Right renal cortex interstitium (tissue), 3 donors: ENCODE measurements around the gene GARIN5A. TPM values are rescaled to one million over a fixed set of nuclear protein-coding genes. Genes with fewer than 3 reads are reported as not detected.
"Not testable (repeated sequence)": the region's sequence is repeated elsewhere in the genome, so short reads cannot be mapped to it uniquely, and the experiment has no call there.

Experiments
- DNase-seq, 3 donors: peaks; one replicate each; pipeline ENCODE4 v3.0.0-alpha.2; 2013; ENCODE audit warnings: low read depth in 3 of 3, low spot score in 2 of 3
- polyA plus RNA-seq, 3 donors: library from polyadenylated mRNA; unstranded; fragments of 120-200 nt; gene quantifications; one replicate each; pipeline ENCODE4 v1.2.1, GENCODE V29; 2013; ENCODE audit not compliant: insufficient read length in 3 of 3

GARIN5A gene
- polyA plus RNA-seq, 3 donors: 5.9 to 7.8 (median 6.8) TPM

DNA sequence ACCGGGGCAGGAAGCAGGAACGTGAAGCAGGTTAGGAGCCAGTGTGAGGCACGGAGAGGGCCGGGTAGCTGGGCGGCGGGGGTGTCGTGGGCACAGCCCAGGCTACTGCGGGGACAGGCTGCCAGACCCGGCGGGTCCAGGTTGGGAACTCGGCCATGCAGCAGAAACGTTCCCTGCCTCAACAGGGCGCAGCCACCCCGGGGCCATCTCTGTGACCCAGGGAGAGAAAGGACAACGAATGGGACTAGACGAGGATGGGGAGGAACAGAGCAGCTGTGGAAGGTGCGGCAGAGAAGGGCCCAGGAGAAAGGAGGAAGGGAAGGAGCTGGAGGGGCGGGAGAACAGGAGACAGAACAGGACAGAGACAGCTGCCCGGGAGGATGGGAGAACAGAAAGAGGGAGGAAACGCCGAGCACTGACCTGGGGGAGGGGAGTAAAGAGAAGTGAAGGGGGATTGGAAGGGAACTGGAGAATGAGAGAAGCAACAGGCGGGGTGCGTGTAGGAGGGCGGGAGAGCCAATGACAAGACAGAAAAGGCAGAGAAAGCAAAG, 12.9 kb upstream of the GARIN5A start:
- no peak for DNase-seq

- DNase-seq: no peak
These were observed 11.9 kb upstream of the GARIN5A start for GRCh38 chr19:50488389-50489194.

GRCh38 chr19:50486823-50487515, 10.3 kb upstream of the GARIN5A start:
- DNase-seq: no peak

GRCh38 chr19:50485284-50485955, 8.8 kb upstream of the GARIN5A start:
- DNase-seq: no peak

- no peak for DNase-seq
These were observed 6.3 kb upstream of the GARIN5A start for GRCh38 chr19:50482916-50483315.

DNA sequence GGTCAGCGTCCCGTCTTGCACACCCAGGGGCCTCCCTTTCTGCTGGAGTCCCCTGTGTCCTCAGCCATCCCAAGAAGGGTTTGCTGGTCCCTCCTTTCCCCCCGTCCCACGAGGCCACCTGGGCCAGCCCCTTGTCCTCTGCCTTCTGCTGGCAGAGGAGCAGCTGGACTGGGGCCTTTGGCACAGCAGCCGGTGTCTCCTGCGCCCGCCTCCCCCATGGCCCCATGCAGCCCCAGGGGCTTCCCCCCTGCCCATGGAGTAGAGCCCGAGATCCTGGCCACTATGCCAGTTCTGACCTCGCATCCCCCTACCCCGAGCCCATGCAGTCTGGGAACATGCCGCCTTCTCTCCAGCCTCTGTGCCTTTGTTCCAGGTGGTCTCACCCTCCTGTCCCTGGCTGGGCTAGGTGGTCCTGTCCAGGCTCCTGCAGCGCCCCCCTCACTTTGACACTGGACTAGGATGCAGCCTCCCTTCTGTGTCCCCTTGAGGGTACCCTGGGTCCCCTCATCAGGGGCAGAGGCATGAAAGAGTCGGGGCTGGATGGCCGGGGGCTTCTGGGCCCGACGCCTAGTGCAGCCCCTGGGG, 5.7 kb upstream of the GARIN5A start:
- no peak for DNase-seq

GRCh38 chr19:50481351-50482149, 4.9 kb upstream of the GARIN5A start:
- no peak for DNase-seq

DNA sequence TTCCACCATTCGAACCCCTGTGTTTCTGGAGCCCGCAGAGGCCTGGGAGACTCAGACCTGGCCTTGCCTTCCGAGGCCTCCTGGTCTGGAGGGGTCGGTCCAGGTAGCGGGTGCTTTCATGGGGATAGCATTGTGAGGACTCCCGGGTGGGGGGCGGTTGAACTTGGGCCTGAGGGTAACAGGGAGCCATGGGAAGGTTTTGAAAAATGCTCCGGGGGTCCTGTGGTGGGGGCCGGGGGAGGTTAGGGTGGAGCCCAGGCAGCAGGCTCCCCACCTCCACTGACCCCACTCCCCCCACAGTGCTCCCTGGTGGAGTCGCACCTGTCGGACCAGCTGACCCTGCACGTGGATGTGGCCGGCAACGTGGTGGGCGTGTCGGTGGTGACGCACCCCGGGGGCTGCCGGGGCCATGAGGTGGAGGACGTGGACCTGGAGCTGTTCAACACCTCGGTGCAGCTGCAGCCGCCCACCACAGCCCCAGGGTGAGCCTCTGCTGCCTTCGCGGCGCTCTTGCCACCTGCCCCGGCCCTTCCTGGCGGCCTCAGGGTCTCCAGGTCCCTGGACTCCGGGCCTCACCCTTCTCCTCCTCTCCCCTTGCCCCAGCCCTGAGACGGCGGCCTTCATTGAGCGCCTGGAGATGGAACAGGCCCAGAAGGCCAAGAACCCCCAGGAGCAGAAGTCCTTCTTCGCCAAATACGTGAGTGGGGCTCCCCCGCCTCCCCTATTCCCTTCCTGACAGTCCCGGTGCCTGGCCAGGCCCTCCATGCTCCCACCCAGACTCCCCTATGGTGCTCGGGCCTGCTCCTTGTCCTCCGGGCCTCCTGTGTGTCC, 3.8 kb upstream of the GARIN5A start:
- DNase-seq: no peak

DNA sequence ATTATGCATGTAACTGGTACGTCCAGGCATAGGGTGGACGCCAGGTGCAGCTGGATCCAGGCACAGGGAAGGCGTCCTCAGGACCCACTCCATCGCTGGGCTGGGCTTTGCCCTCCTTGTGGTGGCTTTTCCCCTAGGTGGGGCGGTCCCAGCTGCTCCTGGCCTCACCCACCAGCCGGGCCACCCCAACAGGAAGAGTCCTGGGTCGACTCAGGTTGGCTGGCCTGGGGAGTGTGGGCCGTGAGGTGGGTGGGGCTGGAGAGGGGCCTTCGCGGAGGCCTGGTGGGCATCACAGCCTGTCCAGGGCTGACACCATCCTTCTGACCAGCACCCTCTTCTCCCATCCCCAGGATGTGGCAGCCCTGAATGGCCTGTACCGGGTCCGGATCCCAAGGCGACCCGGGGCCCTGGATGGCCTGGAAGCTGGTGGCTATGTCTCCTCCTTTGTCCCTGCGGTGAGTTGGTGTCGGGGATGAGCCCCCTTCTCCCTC, 3.2 kb upstream of the GARIN5A start:
- DNase-seq: no peak

DNA sequence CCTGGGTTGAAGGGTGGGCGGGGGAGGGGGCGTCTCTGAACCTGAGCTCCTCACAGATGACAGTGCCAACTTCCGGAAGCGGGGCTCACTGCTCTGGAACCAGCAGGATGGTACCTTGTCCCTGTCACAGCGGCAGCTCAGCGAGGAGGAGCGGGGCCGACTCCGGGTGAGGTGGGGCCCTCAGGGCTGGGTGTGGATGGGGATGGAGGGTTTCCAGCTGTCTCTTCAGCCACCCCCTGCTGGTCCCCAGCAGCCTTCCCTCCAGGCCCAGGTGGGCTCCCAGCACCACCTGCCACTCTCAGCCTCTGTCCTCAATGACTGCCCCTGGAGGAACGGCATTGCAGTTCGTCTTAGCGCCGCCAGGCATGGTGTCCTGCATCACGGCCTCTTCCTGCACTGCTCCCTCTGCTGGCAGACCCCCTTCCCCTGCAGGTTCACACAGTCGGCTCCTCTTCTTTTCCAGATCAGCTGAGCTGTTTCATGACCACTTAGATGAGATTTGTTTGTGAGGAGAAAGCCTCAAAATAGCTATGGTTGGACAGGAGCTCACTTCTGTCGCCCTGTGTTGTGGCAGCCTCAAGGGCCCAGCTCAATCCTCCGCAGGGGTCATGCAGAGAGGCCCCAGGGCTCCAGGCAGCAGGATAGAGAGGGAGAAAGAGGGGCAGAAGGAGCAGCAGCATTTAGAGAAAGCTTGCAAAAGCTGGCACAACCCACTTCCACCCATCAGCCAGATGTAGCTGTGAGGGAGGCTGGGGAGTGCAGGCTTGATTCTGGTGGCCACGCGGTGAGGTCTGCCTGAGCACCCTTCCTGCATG, 2.5 kb upstream of the GARIN5A start:
- DNase-seq: no peak

GRCh38 chr19:50477751-50478515, 1.3 kb upstream of the GARIN5A start:
- DNase-seq: no peak

- DNase-seq: no peak
These were observed 225 bp upstream of the GARIN5A start for GRCh38 chr19:50476907-50477238.

GRCh38 chr19:50475736-50476223, 868 bp downstream of the GARIN5A start:
- DNase-seq: no peak

DNA sequence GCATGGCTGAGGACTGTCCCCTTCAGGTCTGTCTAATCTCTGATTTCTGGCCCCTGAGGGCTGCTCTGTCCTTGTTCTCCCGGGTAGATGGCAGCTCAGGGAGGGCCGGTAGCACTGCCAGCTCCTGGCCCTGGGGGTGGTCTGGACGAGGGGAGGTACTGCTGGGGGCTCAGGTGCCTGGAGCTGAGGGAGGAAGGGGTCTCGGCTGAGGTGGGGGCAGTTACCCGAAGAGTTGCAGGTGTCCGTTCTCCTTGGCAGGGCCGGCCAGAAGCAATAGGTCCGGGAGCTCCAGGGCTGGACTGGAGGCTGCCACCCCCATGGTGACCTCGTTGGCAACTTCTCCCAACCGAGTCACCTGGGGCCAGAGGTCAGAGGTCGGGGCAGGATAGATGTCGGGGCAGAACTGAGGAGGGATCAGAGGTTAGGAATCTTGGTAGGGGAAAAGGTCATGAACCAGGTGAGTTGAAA, 1.5 kb downstream of the GARIN5A start:
- DNase-seq: no peak

GRCh38 chr19:50473336-50473735, 3.3 kb downstream of the GARIN5A start:
- not testable (repeated sequence) for DNase-seq

- no peak for DNase-seq
These were observed 7.8 kb downstream of the GARIN5A start for GRCh38 chr19:50468818-50469217.

GRCh38 chr19:50467566-50467965, 9.1 kb downstream of the GARIN5A start:
- no peak for DNase-seq
